Effector CD8-positive, alpha-beta T cell (primary cell): Measurements from ENCODE around the gene KIAA0513.

ENCODE experiments used
- DNase-seq: peaks from one replicate; lab custom pipeline; 2025; lab: John Stamatoyannopoulos, UW

The KIAA0513 gene

GRCh38 chr16:85089525-85089924 is 61.9 kb downstream of the KIAA0513 start:
- no peak for DNase-seq

GRCh38 chr16:85090181-85090580 is 62.6 kb downstream of the KIAA0513 start:
- no peak for DNase-seq

- no peak for DNase-seq
Observed at GRCh38 chr16:85090873-85091521, 63.4 kb downstream of the KIAA0513 start.

- DNase-seq = no peak
Observed at GRCh38 chr16:85091522-85091910, 63.9 kb downstream of the KIAA0513 start.

GRCh38 chr16:85092309-85092708 is 64.7 kb downstream of the KIAA0513 start:
- no peak for DNase-seq

GRCh38 chr16:85092851-85093250 is 65.3 kb downstream of the KIAA0513 start:
- DNase-seq = no peak

- no peak for DNase-seq
Observed at GRCh38 chr16:85093705-85094104, 66.1 kb downstream of the KIAA0513 start.

GRCh38 chr16:85094176-85094805 is 66.7 kb downstream of the KIAA0513 start:
- no peak for DNase-seq

- DNase-seq = no peak
Observed at GRCh38 chr16:85094812-85095211, 67.2 kb downstream of the KIAA0513 start.

- DNase-seq = no peak
Observed at GRCh38 chr16:85096921-85097320, 69.3 kb downstream of the KIAA0513 start.

- no peak for DNase-seq
Observed at GRCh38 chr16:85098565-85098964, 71.0 kb downstream of the KIAA0513 start.

GRCh38 chr16:85100265-85100664 is 72.7 kb downstream of the KIAA0513 start:
- DNase-seq = no peak

GRCh38 chr16:85101956-85102630 is 74.5 kb downstream of the KIAA0513 start:
- no peak for DNase-seq

- DNase-seq = no peak
Observed at GRCh38 chr16:85103114-85104079, 75.8 kb downstream of the KIAA0513 start.

- no peak for DNase-seq
Observed at GRCh38 chr16:85104147-85104546, 76.6 kb downstream of the KIAA0513 start.

GRCh38 chr16:85104821-85105391 is 77.3 kb downstream of the KIAA0513 start:
- DNase-seq = no peak

- DNase-seq = no peak
Observed at GRCh38 chr16:85105475-85105874, 77.9 kb downstream of the KIAA0513 start.

GRCh38 chr16:85107083-85107482 is 79.5 kb downstream of the KIAA0513 start:
- no peak for DNase-seq

GRCh38 chr16:85107532-85107931 is 79.9 kb downstream of the KIAA0513 start:
- no peak for DNase-seq

GRCh38 chr16:85110105-85110504 is 82.5 kb downstream of the KIAA0513 start:
- no peak for DNase-seq

- DNase-seq = no peak
Observed at GRCh38 chr16:85111184-85111583, 83.6 kb downstream of the KIAA0513 start.

GRCh38 chr16:85112364-85112763 is 84.8 kb downstream of the KIAA0513 start, which contains the start of gene CIBAR2:
Gene CIBAR2 (minus strand): TSS chr16:85112472. CDS start chr16:85112352, 120 bp downstream.
- no peak for DNase-seq
